IMR-90 (cell line): ENCODE data around the gene MAP2K6. TPM values are rescaled to one million over a fixed set of nuclear protein-coding genes. Genes with fewer than 3 reads are reported as not detected.

Experiments
- ATAC-seq: fragments of 200-7000 bp; cut with Tn5 transposase; 2 replicates; pipeline ENCODE4 v1.9.1; 2020; ENCODE audit warnings: low read depth, mild to moderate bottlenecking, moderate library complexity
- BruUV-seq: library from RNA; stranded (reverse); fragments of 400-500 nt; replicated peaks from 2 replicates; lab custom pipeline; 2021; lab: Mats Ljungman, UMichigan
- CTCF ChIA-PET: fragments of 300-600 bp; formaldehyde crosslinking; extraction: SDS; loops from one replicate; lab custom pipeline; 2021; ENCODE audit warnings: antibody characterized with exemption; lab: Yijun Ruan, JAX
- POLR2A ChIA-PET: fragments of 300-600 bp; sonication (Branson Sonifier 250); formaldehyde crosslinking; loops from one replicate; lab custom pipeline; 2022; ENCODE audit warnings: antibody characterized with exemption; ENCODE audit not compliant: unreplicated experiment; lab: Charles Lee
- DNase-seq: peaks from one replicate; pipeline ENCODE4 v3.0.0; 2013
- H2AFZ ChIP-seq: replicated peaks from 2 replicates; pipeline ENCODE3; 2013; ENCODE audit warnings: low read length, mild to moderate bottlenecking; ENCODE audit not compliant: poor library complexity
- H2AK5ac ChIP-seq: 2 replicates; pipeline ENCODE4 v1.6.1; 2013; ENCODE audit warnings: low read depth, low read length, inconsistent platforms
- H2AK9ac ChIP-seq: replicated peaks from 2 replicates; pipeline ENCODE3; 2013; ENCODE audit warnings: mild to moderate bottlenecking, low read depth, low read length, moderate library complexity; ENCODE audit not compliant: poor library complexity
- H2BK120ac ChIP-seq: 2 replicates; pipeline ENCODE4 v1.6.1; 2013; ENCODE audit warnings: low read depth, low read length, inconsistent platforms
- H2BK15ac ChIP-seq: 3 replicates; pipeline ENCODE4 v1.6.1; 2013; ENCODE audit warnings: low read depth, low read length, inconsistent platforms
- H2BK20ac ChIP-seq: 2 replicates; pipeline ENCODE4 v1.6.1; 2013; ENCODE audit warnings: low read depth, mild to moderate bottlenecking, inconsistent platforms, low read length, moderate library complexity
- H2BK5ac ChIP-seq: 2 replicates; pipeline ENCODE4 v1.6.1; 2013; ENCODE audit warnings: mild to moderate bottlenecking, low read depth, low read length, inconsistent platforms; ENCODE audit not compliant: poor library complexity, severe bottlenecking
- H3K14ac ChIP-seq: replicated peaks from 2 replicates; pipeline ENCODE4 v1.6.1; 2013; ENCODE audit warnings: low read depth, low read length, inconsistent platforms
- H3K18ac ChIP-seq: 2 replicates; pipeline ENCODE4 v1.6.1; 2013; ENCODE audit warnings: low read depth, low read length, control low read depth
- H3K23ac ChIP-seq: 2 replicates; pipeline ENCODE4 v1.6.1; 2013; ENCODE audit warnings: low read depth, low read length, inconsistent platforms
- H3K27ac ChIP-seq: 2 replicates; pipeline ENCODE4 v1.5.1; 2013; ENCODE audit warnings: mild to moderate bottlenecking, control low read depth, low read length; ENCODE audit not compliant: insufficient read depth
- H3K27me3 ChIP-seq: 2 replicates; pipeline ENCODE4 v1.6.1; 2013; ENCODE audit warnings: low read length; ENCODE audit not compliant: control insufficient read depth, insufficient read depth
- H3K36me3 ChIP-seq: 2 replicates; pipeline ENCODE4 v1.6.1; 2013; ENCODE audit warnings: low read length, mixed read lengths; ENCODE audit not compliant: control insufficient read depth, insufficient read depth
- H3K4ac ChIP-seq: 2 replicates; pipeline ENCODE4 v1.6.1; 2013; ENCODE audit warnings: low read depth, low read length, inconsistent platforms
- H3K4me1 ChIP-seq: 2 replicates; pipeline ENCODE4 v1.6.1; 2013; ENCODE audit warnings: low read length, mixed read lengths; ENCODE audit not compliant: control insufficient read depth, insufficient read depth
- H3K4me2 ChIP-seq: 2 replicates; pipeline ENCODE4 v1.6.1; 2013; ENCODE audit warnings: low read depth, mild to moderate bottlenecking, control low read depth, low read length, moderate library complexity
- H3K4me3 ChIP-seq: 2 replicates; pipeline ENCODE4 v1.5.1; 2013; ENCODE audit warnings: low read depth, mild to moderate bottlenecking, control low read depth, low read length, moderate library complexity; ENCODE audit not compliant: insufficient read depth
- H3K56ac ChIP-seq: 2 replicates; pipeline ENCODE4 v1.6.1; 2013; ENCODE audit warnings: low read length, inconsistent platforms; ENCODE audit not compliant: insufficient read depth; ENCODE audit errors: extremely low read depth
- H3K79me1 ChIP-seq, 2 experiments: 2 replicates each; pipeline ENCODE4 v1.6.1; 2013; ENCODE audit warnings: low read length in 2 of 2, inconsistent platforms in 1 of 2, low read depth in 1 of 2
- H3K9ac ChIP-seq: 2 replicates; pipeline ENCODE4 v1.6.1; 2013; ENCODE audit warnings: low read depth, low read length, control low read depth
- H3K9me1 ChIP-seq: 2 replicates; pipeline ENCODE4 v1.6.1; 2013; ENCODE audit warnings: low read length, inconsistent platforms; ENCODE audit not compliant: insufficient read depth
- H3K9me3 ChIP-seq: 2 replicates; pipeline ENCODE4 v1.6.1; 2013; ENCODE audit warnings: low read length; ENCODE audit not compliant: control insufficient read depth, insufficient read depth
- H4K20me1 ChIP-seq: 2 replicates; pipeline ENCODE4 v1.6.1; 2013; ENCODE audit warnings: low read length, inconsistent platforms; ENCODE audit not compliant: insufficient read depth
- H4K5ac ChIP-seq: 2 replicates; pipeline ENCODE4 v1.6.1; 2013; ENCODE audit warnings: mild to moderate bottlenecking, low read depth, low read length, control low read depth
- H4K8ac ChIP-seq, 2 experiments: 2 replicates each; pipeline ENCODE4 v1.6.1; 2013; ENCODE audit warnings: low read depth in 2 of 2, low read length in 2 of 2, control low read depth in 1 of 2, inconsistent platforms in 1 of 2
- H4K91ac ChIP-seq: 2 replicates; pipeline ENCODE4 v1.6.1; 2013; ENCODE audit warnings: low read depth, low read length, inconsistent platforms; ENCODE audit not compliant: insufficient read depth
- CEBPB ChIP-seq: IDR thresholded peaks from 2 replicates; pipeline ENCODE4 v1.6.1; 2012; ENCODE audit warnings: low read depth, low read length, improper control_type of control experiment
- WGBS, 2 experiments: methylation state at CpG; one replicate each; pipeline versions ENCODE4 v1.1.5 to v1.1.7; 2013; ENCODE audit warnings: missing lambda C conversion rate in 2 of 2; ENCODE audit not compliant: insufficient read length in 1 of 2; ENCODE audit errors: extremely low coverage in 2 of 2; 5-methylcytosine and 5-hydroxymethylcytosine counted together
- dilution Hi-C: fragments of 300-500 bp; cut with HindIII; formaldehyde crosslinking; loops from one replicate; pipeline ENCODE4 v1.14.3; 2018; ENCODE audit warnings: low sequenced_read_pairs; ENCODE audit not compliant: unreplicated experiment
- in situ Hi-C: fragments of 300-500 bp; cut with MboI; formaldehyde crosslinking; loops from 3 replicates; pipeline ENCODE4 v1.14.3; 2019; ENCODE audit warnings: low sequenced_read_pairs, inconsistent platforms, mixed read lengths
- intact Hi-C: fragments of 100-400 bp; cut with micrococcal nuclease; formaldehyde crosslinking; loops from 2 replicates; pipeline ENCODE4 v1.10.0; 2022
- polyA plus RNA-seq, 3 experiments: library from polyadenylated mRNA; depleted of rRNA; stranded (reverse); fragments of >200 nt; gene quantifications; 2 replicates each; pipeline ENCODE4 v1.2.3, GENCODE V29; 2012; ENCODE audit warnings: low replicate concordance in 1 of 3
- total RNA-seq: library from RNA; depleted of rRNA; stranded (reverse); fragments of >200 nt; gene quantifications from 2 replicates; pipeline ENCODE4 v1.2.3, GENCODE V29; 2012

The MAP2K6 gene
- total and polyA plus RNA-seq, 2 of the 4 experiments (the other 2 are of a cell fraction), result 2.4 to 5.7 TPM

DNA sequence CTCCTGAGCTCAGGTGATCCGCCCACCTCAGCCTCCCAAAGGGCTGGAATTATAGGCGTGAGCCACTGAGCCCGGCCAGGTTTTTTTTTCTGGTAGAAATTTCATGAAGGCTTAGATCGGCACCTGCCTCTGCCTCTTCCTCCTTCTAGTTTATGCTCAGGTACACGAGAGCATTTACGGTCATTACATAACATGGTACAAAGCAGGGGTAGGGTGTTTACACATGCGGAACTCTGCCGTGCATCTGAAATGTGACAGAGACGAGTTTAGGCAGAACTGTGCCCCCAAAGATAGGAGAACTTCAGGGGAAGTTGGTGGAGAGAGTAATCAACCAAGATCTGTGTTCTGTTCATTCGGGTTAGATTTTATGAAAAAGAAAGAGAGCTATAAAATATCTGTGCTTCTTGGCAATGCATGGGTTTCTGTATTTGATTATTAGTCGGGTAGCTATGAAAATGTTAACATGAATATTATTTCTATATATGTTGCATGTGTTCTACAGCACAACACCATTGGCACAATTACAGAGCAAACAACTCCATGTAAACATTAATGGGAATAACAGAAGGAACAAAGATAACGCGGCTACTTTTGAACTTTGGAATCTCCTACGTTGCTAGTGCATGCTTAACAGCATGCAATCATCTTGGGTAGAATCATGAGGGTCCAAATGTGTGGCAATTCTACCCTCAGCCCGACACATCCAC is 23.5 kb upstream of the MAP2K6 start:
- DNase-seq, result no peak
- H3K14ac ChIP-seq, result no peak overlapping the region
- intact Hi-C loops, result no loop called here
- H3K79me1 ChIP-seq, result no peaks in the 10 kb centered on the region
- no peak overlapping the region for H2BK5ac ChIP-seq
- no peak overlapping the region for H2AK9ac ChIP-seq
- H2AK5ac ChIP-seq, result no peak overlapping the region
- no peak overlapping the region for H3K27ac ChIP-seq
- TF ChIP-seq CEBPB, result no peak
- no peak overlapping the region for H2AFZ ChIP-seq
- no peaks in the 10 kb centered on the region for H3K9me1 ChIP-seq
- WGBS, 2 experiments, result 73% methylated on average over 6 of the region's 15 CpGs; no CpG with 5 or more reads in 1 of the 2 experiments
- H3K4ac ChIP-seq, result no peak overlapping the region
- H4K91ac ChIP-seq, result no peak overlapping the region
- H2BK15ac ChIP-seq, result no peak overlapping the region
- in situ Hi-C loops, result no loop called here
- no peaks in the 10 kb centered on the region for H4K20me1 ChIP-seq
- H2BK20ac ChIP-seq, result no peak overlapping the region
- H3K9me3 ChIP-seq, result no peaks in the 10 kb centered on the region
- no peak overlapping the region for H2BK120ac ChIP-seq
- H3K4me1 ChIP-seq, result no peaks in the 10 kb centered on the region
- CTCF ChIA-PET, result interaction anchor here (0.7 kb wide), 1 partner anchor 600 kb away, joined by 4 read pairs; no protein-coding TSS in a partner anchor
- no peak overlapping the region for H3K23ac ChIP-seq
- POLR2A ChIA-PET, result no interaction called here
- no peak overlapping the region for H3K4me2 ChIP-seq
- no peaks in the 10 kb centered on the region for H3K27me3 ChIP-seq
- dilution Hi-C loops, result no loop called here
- BruUV-seq, result no TSS peak
- H3K9ac ChIP-seq, result no peak overlapping the region
- ATAC-seq, result no peak
- H4K8ac ChIP-seq, result no peak overlapping the region
- H3K18ac ChIP-seq, result no peak overlapping the region
- no peaks in the 10 kb centered on the region for H3K36me3 ChIP-seq
- no peak overlapping the region for H3K4me3 ChIP-seq
- H3K56ac ChIP-seq, result no peak overlapping the region
- no peak overlapping the region for H4K5ac ChIP-seq
